Thymus (tissue), 11 donors: ENCODE data around the gene FZR1. TPM values are rescaled to one million over a fixed set of nuclear protein-coding genes. Genes with fewer than 3 reads are reported as not detected.

ENCODE experiments used
- DNase-seq, 9 donors: peaks; one replicate each; pipeline ENCODE4 v3.0.0-alpha.2; 2013; ENCODE audit warnings: low spot score in 9 of 9, low read depth in 6 of 9, missing footprints in 1 of 9
- H3K27ac ChIP-seq, 2 donors: one replicate each; pipeline ENCODE4 v1.5.1; 2013; ENCODE audit warnings: control low read depth in 1 of 2, low read depth in 1 of 2, low read length in 1 of 2, mild to moderate bottlenecking in 1 of 2, moderate library complexity in 1 of 2
- H3K27me3 ChIP-seq, 2 donors: one replicate each; pipeline ENCODE4 v1.5.1; 2013; ENCODE audit warnings: low read length in 1 of 2; ENCODE audit not compliant: control insufficient read depth in 2 of 2, insufficient read depth in 1 of 2
- H3K36me3 ChIP-seq, 2 donors: one replicate each; pipeline ENCODE4 v1.5.1; 2013; ENCODE audit warnings: low read length in 1 of 2, mild to moderate bottlenecking in 1 of 2, moderate library complexity in 1 of 2; ENCODE audit not compliant: control insufficient read depth in 2 of 2, insufficient read depth in 2 of 2
- H3K4me1 ChIP-seq, 2 donors: one replicate each; pipeline ENCODE4 v1.5.1; 2013; ENCODE audit warnings: low read length in 2 of 2; ENCODE audit not compliant: control insufficient read depth in 2 of 2, insufficient read depth in 2 of 2
- H3K4me3 ChIP-seq, 2 donors: one replicate each; pipeline ENCODE4 v1.5.1; 2013; ENCODE audit warnings: low read length in 2 of 2, control low read depth in 1 of 2, mild to moderate bottlenecking in 1 of 2
- H3K9me3 ChIP-seq, 2 donors: one replicate each; pipeline ENCODE4 v1.5.1; 2013; ENCODE audit warnings: low read length in 1 of 2, mild to moderate bottlenecking in 1 of 2; ENCODE audit not compliant: control insufficient read depth in 2 of 2, insufficient read depth in 1 of 2
- WGBS: extraction: QIAGEN DNeasy Blood & Tissue Kit; methylation state at CpG from one replicate; pipeline ENCODE4 v1.1.7; 2013; 5-methylcytosine and 5-hydroxymethylcytosine counted together
- polyA plus RNA-seq: library from polyadenylated mRNA; stranded (reverse); fragments of 200-250 nt; gene quantifications from one replicate; pipeline ENCODE4 v1.2.3, GENCODE V29; 2013
- total RNA-seq: library from RNA; stranded (reverse); fragments of 120-200 nt; gene quantifications from one replicate; pipeline ENCODE4 v1.2.4, GENCODE V29; 2013
- donor health status: healthy.

FZR1 gene
- total and polyA plus RNA-seq, 2 donors = 18.6 to 26.2 TPM

- 97% methylated on average over 27 of the region's 27 CpGs for WGBS
- Histone ChIP-seq H3K36me3 (peaks cover 65 to 69% of the 10 kb centered on the region in 2 donors), H3K9me3 (peaks cover 0 to 8% of the 10 kb centered on the region in 2 donors), H3K27ac (no peak overlapping the region), H3K27me3 (no peaks in the 10 kb centered on the region), H3K4me1 (no peaks in the 10 kb centered on the region), H3K4me3 (no peak overlapping the region)
- no peak for DNase-seq
These were observed 30.5 kb downstream of the FZR1 start for GRCh38 chr19:3536429-3537100.

GRCh38 chr19:3537101-3537437 lies 31.0 kb downstream of the FZR1 start:
- Histone ChIP-seq H3K27me3 (no peaks in the 10 kb centered on the region), H3K9me3 (peaks cover 0 to 8% of the 10 kb centered on the region in 2 donors), H3K4me3 (no peak overlapping the region), H3K4me1 (no peaks in the 10 kb centered on the region), H3K27ac (no peak overlapping the region), H3K36me3 (peaks cover 60 to 64% of the 10 kb centered on the region in 2 donors)
- 93% methylated on average over 13 of the region's 13 CpGs for WGBS
- no peak for DNase-seq

- no peak for DNase-seq
- Histone ChIP-seq H3K4me3 (no peak overlapping the region), H3K36me3 (peaks cover 57 to 61% of the 10 kb centered on the region in 2 donors), H3K27me3 (no peaks in the 10 kb centered on the region), H3K27ac (no peak overlapping the region), H3K9me3 (peaks cover 0 to 8% of the 10 kb centered on the region in 2 donors), H3K4me1 (no peaks in the 10 kb centered on the region)
- WGBS = 92% methylated on average over 22 of the region's 22 CpGs
These were observed 31.5 kb downstream of the FZR1 start for GRCh38 chr19:3537438-3538240.

- 94% methylated on average over 25 of the region's 25 CpGs for WGBS
- no peaks in the 10 kb centered on the region for H3K27me3 ChIP-seq
- H3K4me1 ChIP-seq = no peaks in the 10 kb centered on the region
- no peak for DNase-seq
- peaks cover 0 to 8% of the 10 kb centered on the region in 2 donors for H3K9me3 ChIP-seq
- no peak overlapping the region for H3K4me3 ChIP-seq
- peaks cover 53 to 61% of the 10 kb centered on the region in 2 donors for H3K36me3 ChIP-seq
- H3K27ac ChIP-seq = no peak overlapping the region
These were observed 32.3 kb downstream of the FZR1 start for GRCh38 chr19:3538258-3538929.

- H3K4me3 ChIP-seq = no peak within 1 kb of the TSS
- 93% methylated on average over 28 of the region's 28 CpGs for WGBS
- no peaks in the 10 kb centered on the region for H3K4me1 ChIP-seq
- peaks cover 0 to 8% of the 10 kb centered on the region in 2 donors for H3K9me3 ChIP-seq
- peaks cover 55 to 61% of the 10 kb centered on the region in 2 donors for H3K36me3 ChIP-seq
- DNase-seq = no peak
- no peak within 1 kb of the TSS for H3K27ac ChIP-seq
- H3K27me3 ChIP-seq = no peaks in the 10 kb centered on the region
These were observed 33.0 kb downstream of the FZR1 start, which contains the start of gene TEKTIP1 for GRCh38 chr19:3538965-3539755. Gene TEKTIP1, plus strand, starts transcription at chr19:3539174. Its CDS starts 4 bp downstream, at chr19:3539178.

- Histone ChIP-seq H3K36me3 (peaks cover 56 to 61% of the 10 kb centered on the region in 2 donors), H3K27ac (no peak overlapping the region), H3K27me3 (no peaks in the 10 kb centered on the region), H3K9me3 (peaks cover 0 to 8% of the 10 kb centered on the region in 2 donors), H3K4me1 (no peaks in the 10 kb centered on the region), H3K4me3 (no peak overlapping the region)
- no peak for DNase-seq
- 100% methylated on average over 1 of the region's 1 CpG for WGBS
These were observed 33.6 kb downstream of the FZR1 start for GRCh38 chr19:3539756-3540118.

- peaks cover 0 to 8% of the 10 kb centered on the region in 2 donors for H3K9me3 ChIP-seq
- H3K27ac ChIP-seq = peak overlapping the region in 1 of 2 donors; percentile 34
- no peak overlapping the region for H3K4me3 ChIP-seq
- peaks cover 59 to 61% of the 10 kb centered on the region in 2 donors for H3K36me3 ChIP-seq
- no peaks in the 10 kb centered on the region for H3K4me1 ChIP-seq
- 98% methylated on average over 47 of the region's 47 CpGs for WGBS
- H3K27me3 ChIP-seq = no peaks in the 10 kb centered on the region
- no peak for DNase-seq
These were observed 37.3 kb downstream of the FZR1 start for GRCh38 chr19:3543150-3544057.

GRCh38 chr19:3544058-3544376 lies 37.9 kb downstream of the FZR1 start:
- DNase-seq = no peak
- Histone ChIP-seq H3K36me3 (peaks cover 61 to 66% of the 10 kb centered on the region in 2 donors), H3K9me3 (peaks cover 0 to 8% of the 10 kb centered on the region in 2 donors), H3K27me3 (no peaks in the 10 kb centered on the region), H3K4me1 (peaks cover 0 to 2% of the 10 kb centered on the region in 2 donors), H3K27ac (no peak overlapping the region), H3K4me3 (no peak overlapping the region)
- 95% methylated on average over 9 of the region's 9 CpGs for WGBS
